ENCODE measurements around the gene SHROOM3.

SHROOM3 gene

DNA sequence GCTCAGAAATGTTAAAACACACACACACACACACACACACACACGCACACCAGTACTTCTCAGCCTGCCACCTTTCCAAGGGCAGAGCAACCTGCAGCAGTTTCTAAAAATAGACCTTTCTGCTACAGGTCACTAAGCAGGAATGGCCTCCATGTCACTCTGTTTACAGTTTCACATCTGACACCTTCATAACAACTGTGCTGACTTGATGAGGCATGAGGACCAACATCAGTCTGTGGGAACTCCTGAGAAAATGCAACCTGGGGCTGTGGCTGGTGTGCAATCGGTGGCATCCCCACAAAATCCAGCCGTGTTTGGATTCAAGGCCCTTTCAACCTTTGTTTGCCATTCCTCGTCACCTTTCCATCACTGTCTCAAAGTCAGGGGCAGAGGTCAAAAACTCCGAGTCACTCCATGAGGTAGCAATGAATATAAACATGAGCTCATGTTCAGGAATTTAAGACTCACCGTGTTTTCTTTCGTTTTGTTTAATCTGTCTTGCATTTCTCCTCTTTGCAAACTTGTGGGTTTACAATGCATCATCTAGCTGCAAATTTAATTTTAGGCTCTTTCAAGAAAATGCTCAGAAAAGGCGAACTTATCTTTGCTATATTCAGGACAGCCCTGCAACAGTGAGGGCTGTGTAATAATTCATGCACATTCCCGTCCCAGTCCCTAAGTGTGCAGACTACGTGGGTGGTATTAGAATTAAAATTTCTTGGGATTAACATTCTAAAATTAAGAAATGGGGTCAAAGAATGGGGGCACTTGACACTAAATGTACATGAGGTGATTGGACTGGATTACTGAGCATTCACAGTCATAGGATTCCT, 135.3 kb downstream of the SHROOM3 start:
- no peak for DNase-seq (ENCODE audit: low spot score)

DNA sequence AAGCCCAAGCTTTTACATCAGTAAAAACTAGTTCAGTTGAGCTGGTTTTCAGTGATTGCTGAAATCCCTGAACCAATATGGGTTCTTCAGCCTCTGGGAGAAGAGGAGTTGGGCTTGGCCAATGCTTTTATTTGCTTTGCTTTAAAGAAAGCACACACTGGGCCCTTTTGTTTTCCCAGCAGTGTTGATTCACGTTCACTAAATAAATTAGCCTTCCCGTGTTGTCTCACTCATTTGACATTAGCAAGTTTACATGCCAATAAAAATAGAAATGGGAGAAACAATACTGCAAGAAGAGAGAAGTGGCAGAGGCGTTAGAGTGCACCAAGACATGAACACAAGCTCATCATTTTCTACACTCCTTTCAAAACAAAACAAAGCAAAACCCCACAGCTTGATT, 136.2 kb downstream of the SHROOM3 start:
- no peak for DNase-seq (ENCODE audit: low spot score)

DNA sequence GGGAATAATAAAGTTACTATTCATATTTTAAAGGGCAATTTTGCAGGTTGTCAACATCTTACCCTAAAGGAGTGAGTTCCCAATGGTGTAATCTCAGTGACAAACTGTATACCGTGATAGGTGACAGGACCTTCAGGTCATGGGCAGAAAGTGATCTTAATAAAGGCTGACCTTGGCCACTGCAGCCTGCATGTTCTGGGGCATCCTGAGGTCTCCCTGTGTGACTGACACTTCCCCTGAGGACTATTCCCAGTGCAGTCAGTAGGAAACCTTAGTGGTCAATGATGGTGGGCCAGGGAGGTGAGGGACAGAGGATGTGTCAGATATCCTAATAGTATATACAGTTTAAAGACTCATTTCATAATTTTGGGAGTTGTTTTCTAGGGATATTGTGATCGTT, 137.2 kb downstream of the SHROOM3 start:
- DNase-seq (ENCODE audit: low spot score): no peak

DNA sequence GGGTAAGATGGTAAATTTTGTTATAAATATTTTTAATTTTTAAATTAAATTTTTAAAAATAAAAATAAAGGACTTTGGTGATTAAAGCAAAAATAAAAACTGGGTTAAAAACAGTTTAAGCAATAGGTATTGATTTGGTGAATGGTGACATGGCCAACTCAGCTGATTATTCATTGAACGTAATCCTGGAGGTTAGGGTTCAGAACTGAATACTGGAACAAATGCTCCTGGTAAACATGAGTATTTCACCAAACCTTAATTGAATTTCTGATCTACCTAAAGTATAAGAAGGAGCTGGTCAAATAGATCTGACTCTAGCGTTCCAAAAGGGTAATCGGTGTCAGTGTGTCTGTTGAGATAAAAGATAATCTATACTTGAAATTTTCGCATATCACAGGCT, 141.8 kb downstream of the SHROOM3 start:
- DNase-seq (ENCODE audit: low spot score): no peak

DNA sequence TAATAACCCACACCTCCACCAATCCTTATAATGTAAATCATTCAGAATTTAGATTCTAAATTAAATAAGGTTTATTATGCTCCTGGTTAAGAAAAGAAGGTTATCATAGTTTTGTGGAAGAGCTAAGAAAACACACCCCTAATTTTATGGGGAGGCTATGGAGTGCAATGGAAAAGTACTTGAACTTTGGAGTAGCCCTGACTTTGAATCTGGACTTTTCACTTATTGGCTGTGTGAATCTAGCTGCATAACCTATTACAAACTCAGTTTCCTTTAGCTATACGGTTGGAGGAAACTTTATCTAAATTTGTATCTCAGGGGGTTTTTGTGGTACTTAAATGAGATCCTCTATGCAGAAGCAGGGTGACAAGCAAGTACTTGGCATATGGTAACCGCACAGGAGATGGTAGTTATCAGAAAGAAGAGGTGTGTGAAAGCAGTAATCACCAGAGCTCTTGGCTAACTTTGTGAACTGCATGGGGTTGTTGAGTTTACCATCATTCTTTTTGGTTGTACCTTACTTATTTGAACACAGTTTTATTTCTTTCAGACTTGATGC, 143.1 kb downstream of the SHROOM3 start:
- no peak for DNase-seq (ENCODE audit: low spot score)

DNA sequence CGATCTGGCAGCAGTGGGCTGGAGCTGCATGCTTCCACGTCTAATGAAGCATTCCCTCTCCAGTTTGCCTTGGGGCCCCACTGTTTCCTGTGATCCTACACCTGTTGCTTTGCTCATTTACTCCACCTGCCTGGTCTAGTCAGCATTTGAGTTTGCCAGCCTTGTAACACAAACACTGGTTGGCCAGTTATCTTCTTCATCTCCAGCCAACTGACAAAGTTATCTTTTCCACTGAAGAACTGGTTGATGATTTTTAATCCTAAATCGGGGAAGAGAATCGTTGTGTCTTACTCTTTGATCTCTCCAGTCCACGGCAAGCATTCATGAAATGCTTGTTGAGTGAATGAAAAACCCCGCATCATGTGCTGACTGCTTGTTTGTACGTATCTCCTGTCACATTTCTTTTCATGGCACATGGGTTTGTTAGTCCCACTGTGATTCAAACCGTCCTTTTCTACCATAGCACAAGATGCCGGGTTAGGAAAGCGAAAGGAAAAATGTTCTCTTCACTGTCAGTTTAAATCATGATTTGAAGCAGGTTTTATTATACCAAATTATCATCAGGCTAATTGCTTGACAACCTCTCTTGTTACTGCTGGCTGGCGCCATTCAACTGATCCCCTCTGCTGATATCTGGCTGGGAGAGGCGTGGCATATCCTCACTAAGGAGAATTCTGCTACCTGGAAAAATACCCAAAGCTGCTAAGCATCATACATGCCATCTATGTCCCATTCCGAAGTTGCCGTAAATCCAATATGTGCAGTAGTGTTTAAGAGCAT, 144.8 kb downstream of the SHROOM3 start:
- DNase-seq (ENCODE audit: low spot score): no peak

DNA sequence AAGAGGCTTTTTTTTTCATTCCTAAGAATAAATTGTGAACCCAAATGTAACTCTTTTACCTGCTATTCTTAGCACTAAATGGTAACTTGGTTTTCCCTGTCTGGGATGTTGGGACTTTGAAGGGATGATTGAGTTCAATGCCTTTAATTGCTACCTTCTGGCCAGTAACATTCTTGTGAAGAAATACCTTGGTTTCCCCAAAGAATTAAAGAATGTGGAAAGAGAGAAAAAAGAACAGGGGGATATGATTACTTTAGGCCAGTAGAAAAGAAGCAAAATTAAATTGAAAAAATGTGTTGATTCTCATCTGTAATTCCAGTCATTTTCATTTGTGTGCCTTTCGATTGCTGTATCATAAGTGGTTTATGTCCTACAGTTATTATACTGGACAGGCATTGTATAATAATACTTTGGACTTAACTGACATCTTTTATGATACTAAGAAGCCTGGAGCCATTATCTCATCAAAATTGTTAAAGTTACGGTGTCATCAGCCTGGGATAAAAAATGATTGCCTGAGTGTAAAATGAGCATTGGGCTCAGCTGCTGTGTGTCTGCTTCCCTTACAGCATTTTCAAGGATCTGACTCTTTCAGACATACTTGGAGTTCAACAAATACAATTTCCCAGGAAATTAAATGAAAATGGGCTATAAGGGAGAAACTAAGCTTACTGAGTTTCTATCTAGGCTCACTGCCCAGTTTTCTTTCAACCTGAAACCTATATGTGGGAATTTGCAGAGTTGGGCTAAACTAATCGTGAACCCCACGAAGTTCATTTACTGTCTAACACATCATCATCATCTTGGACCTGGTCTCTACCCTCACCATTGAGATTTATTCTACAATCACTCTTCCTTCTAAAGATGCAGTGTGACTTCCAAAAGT, 146.3 kb downstream of the SHROOM3 start:
- DNase-seq (ENCODE audit: low spot score): no peak

DNA sequence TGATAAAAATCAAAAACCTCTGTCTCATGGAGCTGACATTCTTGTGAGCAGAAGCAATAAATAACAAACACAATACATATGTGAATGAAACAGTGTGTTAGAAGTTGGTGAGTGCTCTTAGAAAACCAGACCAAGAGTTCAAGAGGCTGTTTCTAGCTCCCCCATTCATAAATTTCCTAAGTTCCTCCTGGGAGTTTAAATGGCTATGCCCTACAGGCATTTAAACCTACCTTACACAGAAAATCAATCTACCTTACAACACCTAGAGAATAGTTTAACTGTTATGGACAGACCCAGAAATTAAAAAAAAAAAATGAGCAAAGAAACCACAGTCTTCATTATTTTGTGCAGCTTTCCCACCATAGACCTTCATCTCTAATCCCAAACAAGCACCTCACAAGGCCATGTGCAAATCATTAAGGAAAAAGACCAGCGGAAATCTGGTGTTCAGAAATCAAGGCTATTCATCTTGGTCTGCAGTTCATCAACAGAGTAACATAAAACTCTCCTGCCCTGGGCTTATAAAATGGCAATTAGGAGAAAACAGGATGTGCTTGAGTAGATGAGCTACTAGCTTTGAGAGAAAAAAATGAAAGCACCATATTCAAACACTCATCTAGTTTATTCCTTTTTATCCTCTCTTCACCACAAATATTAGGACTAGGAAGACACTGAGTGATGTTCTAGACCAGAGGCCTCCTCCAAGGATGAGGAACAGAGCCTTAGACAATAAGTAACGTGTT, 147.2 kb downstream of the SHROOM3 start:
- no peak for DNase-seq (ENCODE audit: low spot score)

DNA sequence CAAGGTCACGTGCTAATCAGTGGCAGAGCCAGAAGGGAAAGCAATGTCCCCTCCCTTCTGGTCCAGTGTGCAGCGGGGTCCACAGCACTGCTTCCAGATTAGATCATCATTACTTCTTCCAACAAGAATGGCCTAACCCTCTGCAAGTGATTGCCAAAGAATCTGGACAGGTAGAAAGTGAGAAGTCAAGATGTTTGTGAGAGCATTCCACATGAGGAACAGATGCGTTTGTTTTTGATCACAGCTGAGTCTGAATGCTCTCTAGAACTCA, 147.7 kb downstream of the SHROOM3 start:
- no peak for DNase-seq (ENCODE audit: low spot score)

DNA sequence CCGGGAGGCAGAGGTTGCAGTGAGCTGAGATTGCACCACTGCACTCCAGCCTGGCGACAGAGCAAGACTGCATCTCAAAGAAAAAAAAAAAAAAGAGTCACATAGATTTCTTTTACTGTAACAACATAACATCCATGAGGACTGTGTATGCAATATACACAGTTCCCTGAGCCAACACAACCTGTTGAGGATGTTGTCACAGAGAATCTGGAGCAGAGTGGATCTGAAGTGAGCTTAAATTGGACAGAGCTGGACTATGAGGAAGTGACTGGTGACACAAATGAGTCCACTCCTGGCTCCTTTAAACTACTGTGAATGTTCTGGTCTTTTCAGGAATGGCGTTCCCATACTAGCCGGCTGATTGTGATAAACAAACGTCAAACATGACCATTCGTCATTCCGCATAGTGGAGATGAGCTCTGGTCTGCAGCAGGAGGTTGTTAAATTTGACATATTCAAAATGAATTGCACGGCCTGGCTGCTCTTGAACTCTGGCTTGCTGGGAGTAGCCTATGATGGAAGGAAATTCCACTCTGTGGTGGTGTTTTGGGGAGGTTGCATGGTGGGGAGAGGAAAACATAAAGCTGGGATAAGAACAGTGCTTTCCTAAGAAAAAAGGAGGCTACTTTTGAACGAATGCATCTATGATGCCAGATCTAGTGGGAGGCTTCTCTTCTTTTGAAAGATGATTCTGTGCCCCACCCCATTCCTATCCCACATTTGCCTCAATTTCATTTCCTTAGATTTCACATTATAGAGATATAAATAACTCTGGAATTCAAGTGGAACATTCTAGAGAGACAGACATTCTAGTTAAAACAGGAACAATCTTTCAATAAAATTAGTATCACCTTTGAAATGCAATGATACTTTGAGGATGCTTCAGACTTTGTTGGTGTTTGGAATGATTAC, 149.5 kb downstream of the SHROOM3 start:
- no peak for DNase-seq (ENCODE audit: low spot score)

DNA sequence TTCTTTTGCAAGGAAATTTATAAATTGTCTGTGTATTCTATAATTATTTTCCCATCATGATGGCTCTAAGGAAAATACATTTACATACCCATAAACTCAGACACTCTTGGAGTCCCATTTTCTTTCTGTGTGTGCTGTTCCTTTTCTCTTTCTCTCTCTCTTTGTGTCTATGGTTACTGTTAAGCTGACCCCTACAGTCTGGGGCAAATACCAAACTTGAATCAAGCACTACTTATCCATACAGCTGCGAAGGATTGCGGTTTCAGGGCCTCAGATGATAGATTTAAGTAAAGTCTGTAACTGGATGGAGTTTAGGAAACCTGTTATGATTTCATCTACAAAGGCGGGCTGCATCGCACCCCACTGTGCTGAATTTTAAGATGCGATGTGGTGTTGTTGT, 150.2 kb downstream of the SHROOM3 start:
- DNase-seq (ENCODE audit: low spot score): no peak

DNA sequence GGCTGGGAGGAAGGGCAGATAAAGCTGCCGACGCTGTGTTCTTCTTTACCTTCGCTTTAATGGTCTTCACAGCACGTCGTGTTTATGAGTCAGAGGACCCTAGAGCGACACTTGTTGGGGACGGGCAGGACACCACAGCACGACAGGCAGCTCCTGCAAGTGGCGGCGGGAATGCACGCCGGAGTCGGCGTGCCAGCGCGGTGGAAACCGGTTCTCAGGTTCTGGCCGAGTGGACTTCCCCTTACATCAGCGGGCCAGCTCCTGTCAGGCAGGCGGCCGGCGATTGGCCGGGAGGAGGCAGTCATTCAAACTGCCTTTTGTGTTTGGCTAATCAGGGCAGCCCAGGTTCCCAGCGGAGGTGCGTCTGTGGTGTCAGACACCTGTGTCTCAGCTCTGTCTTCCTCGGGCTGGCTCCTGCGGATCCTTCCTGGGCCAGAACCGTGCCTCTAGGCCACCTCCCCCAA, 150.9 kb downstream of the SHROOM3 start:
- DNase-seq (ENCODE audit: low spot score): no peak

DNA sequence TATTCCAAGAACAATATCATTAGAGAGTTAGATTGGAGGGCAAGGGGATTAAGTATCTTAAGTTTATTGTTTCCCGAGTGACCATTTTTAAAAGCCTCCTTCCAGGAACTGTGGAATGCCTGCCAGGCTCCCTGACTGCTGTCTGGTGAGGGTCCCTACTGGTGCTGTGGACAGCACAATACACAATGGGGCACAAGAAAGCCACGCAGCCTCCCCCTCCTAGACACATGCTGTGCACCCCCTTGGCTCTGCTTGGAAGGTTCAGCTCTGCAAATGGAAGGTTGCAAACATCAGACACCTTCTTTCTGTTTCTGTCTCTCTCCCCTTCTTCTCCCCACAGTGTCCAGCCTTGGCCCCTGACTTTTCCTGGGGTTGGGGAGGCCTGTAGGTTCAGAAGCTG, 153.2 kb downstream of the SHROOM3 start:
- no peak for DNase-seq (ENCODE audit: low spot score)

DNA sequence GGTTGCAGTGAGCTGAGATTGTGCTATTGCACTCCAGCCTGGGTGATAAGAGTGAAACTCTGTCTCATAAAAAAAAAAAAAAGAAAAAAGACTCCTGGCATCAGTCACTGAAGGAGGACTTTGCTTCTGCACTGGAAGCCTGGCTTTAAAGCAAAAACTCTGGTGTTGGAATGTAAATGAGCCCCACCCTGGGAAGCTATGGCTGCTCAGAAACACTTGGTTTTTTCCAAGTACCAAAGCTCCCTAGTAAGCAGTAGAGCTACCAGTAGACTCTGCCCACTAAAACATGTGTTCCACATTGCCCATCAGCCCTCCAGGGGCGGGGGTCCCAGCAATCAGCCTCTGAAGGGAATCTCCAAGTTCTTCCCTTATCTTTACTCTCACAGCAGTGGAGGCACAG, 154.4 kb downstream of the SHROOM3 start:
- no peak for DNase-seq (ENCODE audit: low spot score)

DNA sequence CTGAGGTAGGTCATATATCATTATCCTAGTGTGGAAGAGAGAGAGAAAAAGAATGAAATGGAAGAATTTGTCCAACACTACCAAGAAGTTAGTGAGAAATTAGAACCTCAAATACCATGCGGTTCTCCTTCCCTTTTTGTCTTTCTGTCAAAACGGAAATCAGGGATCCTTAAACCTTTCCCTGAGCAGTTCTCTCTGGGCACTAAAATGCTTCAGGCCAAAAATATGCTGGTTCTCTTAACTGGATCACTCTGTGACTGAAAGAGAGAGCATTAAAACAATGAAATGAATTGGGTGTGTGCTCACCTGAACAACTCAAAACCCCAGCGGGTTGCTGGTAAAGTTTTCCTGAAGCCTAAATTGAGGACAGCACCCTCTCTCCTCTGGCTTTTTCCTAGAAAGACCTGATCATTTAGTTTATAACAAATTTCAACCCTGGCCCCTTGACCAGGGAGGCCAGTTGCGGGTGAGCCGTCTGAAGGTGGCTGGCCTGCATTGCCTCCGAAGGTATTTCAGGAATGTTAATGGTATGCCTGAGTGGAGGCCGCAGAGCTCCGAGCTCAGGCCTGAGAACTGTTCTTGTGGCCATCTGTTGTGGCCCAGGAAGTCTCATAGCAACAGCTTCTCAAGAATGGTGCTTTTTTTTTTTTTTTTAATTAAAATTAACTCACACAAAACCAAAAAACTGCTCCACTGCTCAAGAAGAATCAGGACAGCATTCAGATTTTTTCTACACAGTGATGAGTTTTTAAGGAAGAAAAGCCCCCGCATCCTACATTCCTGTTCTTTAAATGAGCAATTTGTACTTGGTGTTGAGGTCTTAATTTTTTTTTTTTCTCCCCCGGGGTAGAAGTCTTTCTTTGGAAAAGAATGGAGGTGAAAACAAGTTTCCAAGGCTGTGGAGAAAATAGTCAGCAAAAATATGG, 155.1 kb downstream of the SHROOM3 start:
- DNase-seq (ENCODE audit: low spot score): no peak

DNA sequence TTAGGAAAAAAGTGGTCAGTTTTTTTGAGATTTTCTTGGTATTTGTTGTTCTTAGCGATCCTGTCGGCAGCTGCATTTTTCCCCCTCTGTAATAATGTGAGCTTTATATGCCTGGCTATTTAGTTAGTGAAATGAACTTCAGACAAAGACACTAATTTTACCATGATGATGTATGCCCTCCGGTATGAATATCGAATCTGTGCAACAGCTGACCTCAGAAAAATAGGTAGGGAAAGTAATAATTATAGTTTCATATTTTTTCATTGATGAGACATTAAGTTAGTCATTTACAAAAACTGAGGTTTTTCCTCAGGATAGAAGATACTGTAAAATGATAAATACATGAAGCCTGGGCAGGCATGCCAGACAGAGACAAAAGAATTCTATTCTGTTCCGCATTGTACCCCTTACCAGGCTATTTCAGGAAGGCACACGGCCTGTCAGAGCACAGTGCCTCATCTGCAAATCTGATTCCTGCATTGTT, 155.8 kb downstream of the SHROOM3 start:
- DNase-seq (ENCODE audit: low spot score): no peak

DNA sequence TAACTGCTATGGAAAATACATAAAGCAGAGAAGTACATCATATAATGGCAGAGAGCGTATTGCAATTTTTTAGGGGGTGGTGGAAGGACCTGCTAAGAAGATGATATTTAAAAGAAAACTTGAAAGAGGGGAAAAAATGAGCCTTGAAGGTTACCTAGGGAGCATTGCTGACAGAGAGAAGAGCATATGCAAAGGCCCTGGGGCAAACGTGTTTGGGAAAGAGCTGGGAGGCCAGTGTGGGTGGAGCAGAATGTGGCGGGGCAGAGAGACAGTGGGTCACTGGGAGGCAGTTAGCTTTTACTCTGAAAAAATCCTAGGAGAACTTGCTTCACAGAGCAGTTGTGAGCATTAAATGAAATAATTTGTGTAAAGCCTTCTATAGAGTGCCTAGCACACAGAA, 157.0 kb downstream of the SHROOM3 start:
- DNase-seq (ENCODE audit: low spot score): no peak

DNA sequence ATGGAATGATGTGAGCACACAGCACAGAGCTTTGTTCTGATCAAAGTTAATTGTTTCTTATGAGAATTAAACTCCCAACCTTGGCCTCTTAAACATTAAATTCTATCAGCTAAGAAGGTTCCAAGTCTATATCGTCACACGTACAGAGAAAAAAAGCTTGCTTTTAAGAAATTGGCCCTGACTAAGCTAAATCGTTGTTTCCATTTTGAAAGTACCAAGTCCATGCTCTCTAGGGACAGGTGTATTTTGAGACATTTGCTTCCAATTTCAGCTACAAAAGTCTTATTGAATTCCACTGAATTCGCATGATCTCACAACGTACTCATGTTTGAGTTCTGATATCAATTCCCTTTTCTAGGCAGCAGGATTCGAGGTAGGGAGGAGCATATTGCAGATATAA, 157.4 kb downstream of the SHROOM3 start:
- no peak for DNase-seq (ENCODE audit: low spot score)

DNA sequence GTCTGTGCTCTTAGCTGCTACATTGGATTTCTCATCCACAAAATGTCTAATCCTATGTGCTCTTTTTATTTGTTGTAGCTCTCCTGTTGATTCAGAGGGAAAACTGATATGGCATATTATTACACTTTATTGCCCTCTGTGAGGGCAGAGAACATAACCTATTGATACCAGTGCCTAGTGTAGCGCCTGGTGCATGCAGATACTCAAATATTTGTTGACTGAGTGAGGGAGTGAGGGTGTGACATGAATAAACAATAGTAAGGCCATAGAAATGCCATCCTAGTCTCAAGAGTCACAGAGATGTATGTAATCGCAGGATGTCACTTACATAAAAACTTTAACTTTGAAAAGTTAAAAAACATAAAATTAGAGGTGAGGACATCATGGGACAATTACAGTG, 159.1 kb downstream of the SHROOM3 start:
- no peak for DNase-seq (ENCODE audit: low spot score)

All from putamen (tissue), 1 donor.